SK-N-SH (cell line): Measurements from ENCODE around the gene ZNF607. TPM values are rescaled to one million over a fixed set of nuclear protein-coding genes. Genes with fewer than 3 reads are reported as not detected.

Experiments used
- CHD2 ChIP-seq: fragments of 150-350 bp; IDR thresholded peaks from 2 replicates; pipeline ENCODE4 v1.6.1; 2018; ENCODE audit warnings: low read length; ENCODE audit not compliant: partially characterized antibody
- ELF1 ChIP-seq: IDR thresholded peaks from 2 replicates; pipeline ENCODE4 v1.4.0; 2012
- EP300 ChIP-seq, 2 experiments: IDR thresholded peaks; 2 replicates each; pipeline versions ENCODE4 v1.4.0 to v1.6.1; 2012; ENCODE audit warnings: borderline replicate concordance in 1 of 2, low read depth in 1 of 2, low read length in 1 of 2
- GABPA ChIP-seq: IDR thresholded peaks from 2 replicates; pipeline ENCODE4 v1.4.0; 2012; ENCODE audit warnings: low read depth, mild to moderate bottlenecking
- GATA2 ChIP-seq: sonication (generic); formaldehyde crosslinking; IDR thresholded peaks from 2 replicates; pipeline ENCODE4 v1.5.0; 2020; ENCODE audit warnings: mild to moderate bottlenecking, missing genetic modification reagents
- IRF3 ChIP-seq: fragments of 150-350 bp; IDR thresholded peaks from 2 replicates; pipeline ENCODE4 v1.6.1; 2016; ENCODE audit warnings: mild to moderate bottlenecking, low read depth, low read length
- JUND ChIP-seq: IDR thresholded peaks from 2 replicates; pipeline ENCODE4 v1.4.0; 2012
- MEF2A ChIP-seq: IDR thresholded peaks from 2 replicates; pipeline ENCODE4 v1.4.0; 2012; ENCODE audit warnings: low read depth, borderline replicate concordance
- NFIC ChIP-seq: IDR thresholded peaks from 2 replicates; pipeline ENCODE4 v1.4.0; 2012; ENCODE audit warnings: borderline replicate concordance
- PBX3 ChIP-seq: IDR thresholded peaks from 2 replicates; pipeline ENCODE4; 2012
- POLR2AphosphoS5 ChIP-seq: IDR thresholded peaks from 2 replicates; pipeline ENCODE4 v1.6.1; 2012; ENCODE audit warnings: low read depth, low read length
- RCOR1 ChIP-seq: fragments of 150-350 bp; IDR thresholded peaks from 2 replicates; pipeline ENCODE4 v1.6.1; 2017; ENCODE audit warnings: antibody characterized with exemption, low read length
- REST ChIP-seq: IDR thresholded peaks from 2 replicates; pipeline ENCODE4 v1.6.1; 2012; ENCODE audit warnings: mild to moderate bottlenecking, low read depth, low read length, moderate library complexity
- SIN3A ChIP-seq: IDR thresholded peaks from 2 replicates; pipeline ENCODE4 v1.6.1; 2012; ENCODE audit warnings: low read depth, mild to moderate bottlenecking, low read length, moderate library complexity, borderline replicate concordance
- SMC3 ChIP-seq: IDR thresholded peaks from 2 replicates; pipeline ENCODE4 v1.6.1; 2012; ENCODE audit warnings: low read depth, low read length, improper control_type of control experiment
- TAF1 ChIP-seq: IDR thresholded peaks from 2 replicates; pipeline ENCODE4 v1.6.1; 2012; ENCODE audit warnings: low read depth, mild to moderate bottlenecking, low read length, moderate library complexity, borderline replicate concordance
- USF2 ChIP-seq: fragments of 150-350 bp; IDR thresholded peaks from 2 replicates; pipeline ENCODE4 v1.6.1; 2017; ENCODE audit warnings: antibody characterized with exemption, low read length, low read depth, borderline replicate concordance
- ZBTB33 ChIP-seq: IDR thresholded peaks from 2 replicates; pipeline ENCODE4 v1.4.0; 2012; ENCODE audit warnings: low read depth, borderline replicate concordance
- polyA plus RNA-seq, 3 experiments: library from polyadenylated mRNA; depleted of rRNA; stranded (reverse); fragments of >200 nt; gene quantifications; 2 replicates each; pipeline ENCODE4 v1.2.3, GENCODE V29; 2012

ZNF607 gene
- polyA plus RNA-seq, 1 of the 3 experiments (the other 2 are of a cell fraction) = 2.0 TPM

- TF ChIP-seq JUND (no peak), ELF1 (no peak), NFIC (no peak), SIN3A (no peak), GABPA (no peak), TAF1 (no peak), PBX3 (peak; percentile 46; the same call in 1 of the 2 replicates), IRF3 (no peak), ZBTB33 (peak; percentile 94), USF2 (peak; percentile 58; the same call in 1 of the 2 replicates), REST (no peak), MEF2A (no peak), SMC3 (no peak), POLR2AphosphoS5 (no peak), GATA2 (CRISPR knock-in tag) (peak; percentile 22; the same call in 1 of the 2 replicates), RCOR1 (no peak; the same call in 1 of the 2 replicates), EP300 (IDR thresholded peaks at IDR 0.05; ENCODE audit: borderline replicate concordance in 1 of 2, low read depth in 1 of 2, low read length in 1 of 2) (no peak), CHD2 (peak; percentile 98)
These were observed 63.7 kb downstream of the ZNF607 start (continued) for GRCh38 chr19:37655689-37656371.
